Measurements from ENCODE around the gene CTNNA3. TPM values are rescaled to one million over a fixed set of nuclear protein-coding genes. Genes with fewer than 3 reads are reported as not detected.
A peak's percentile ranks its signal among the peaks of the same experiment; 100 is the strongest.
"Not testable (repeated sequence)": the region's sequence is repeated elsewhere in the genome, so short reads cannot be mapped to it uniquely, and the experiment has no call there.

Gene CTNNA3
- total RNA-seq, 1 donor from 2014 or later = 0.92 TPM

DNA sequence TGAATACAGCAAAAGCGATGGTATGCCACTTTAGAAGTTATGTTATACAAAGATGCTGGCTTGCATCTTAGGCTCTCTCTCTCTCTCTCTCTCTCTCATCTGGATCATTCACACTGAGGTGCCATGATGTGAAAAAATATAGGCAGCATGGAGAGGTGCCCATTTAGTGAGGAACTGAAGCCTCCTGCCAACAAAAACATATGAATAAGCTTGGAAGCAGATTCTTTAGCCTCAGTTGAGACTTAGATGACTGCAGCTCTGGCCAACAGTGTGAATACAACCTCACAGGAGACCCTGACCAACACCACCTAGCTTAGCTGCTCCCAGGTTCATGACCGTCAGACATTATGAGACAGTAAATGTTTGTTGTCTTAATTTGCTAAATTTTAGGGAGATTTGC, 1330.3 kb downstream of the CTNNA3 start:
- H3K4me3 Mint-ChIP-seq (ENCODE audit: unreplicated experiment) = no peak overlapping the region
- H3K27ac Mint-ChIP-seq (ENCODE audit: unreplicated experiment) = peak overlapping the region; percentile 33
- H3K4me1 Mint-ChIP-seq (ENCODE audit: low read depth) = peaks cover 16% of the 10 kb centered on the region
- no peak for DNase-seq (ENCODE audit: low spot score)
- H3K36me3 Mint-ChIP-seq (ENCODE audit: low read depth) = no peaks in the 10 kb centered on the region
- no peaks in the 10 kb centered on the region for H3K9me3 Mint-ChIP-seq (ENCODE audit: low read depth)
- H3K27me3 Mint-ChIP-seq (ENCODE audit: low read depth) = no peaks in the 10 kb centered on the region
- TF ChIP-seq, protein P1, sequence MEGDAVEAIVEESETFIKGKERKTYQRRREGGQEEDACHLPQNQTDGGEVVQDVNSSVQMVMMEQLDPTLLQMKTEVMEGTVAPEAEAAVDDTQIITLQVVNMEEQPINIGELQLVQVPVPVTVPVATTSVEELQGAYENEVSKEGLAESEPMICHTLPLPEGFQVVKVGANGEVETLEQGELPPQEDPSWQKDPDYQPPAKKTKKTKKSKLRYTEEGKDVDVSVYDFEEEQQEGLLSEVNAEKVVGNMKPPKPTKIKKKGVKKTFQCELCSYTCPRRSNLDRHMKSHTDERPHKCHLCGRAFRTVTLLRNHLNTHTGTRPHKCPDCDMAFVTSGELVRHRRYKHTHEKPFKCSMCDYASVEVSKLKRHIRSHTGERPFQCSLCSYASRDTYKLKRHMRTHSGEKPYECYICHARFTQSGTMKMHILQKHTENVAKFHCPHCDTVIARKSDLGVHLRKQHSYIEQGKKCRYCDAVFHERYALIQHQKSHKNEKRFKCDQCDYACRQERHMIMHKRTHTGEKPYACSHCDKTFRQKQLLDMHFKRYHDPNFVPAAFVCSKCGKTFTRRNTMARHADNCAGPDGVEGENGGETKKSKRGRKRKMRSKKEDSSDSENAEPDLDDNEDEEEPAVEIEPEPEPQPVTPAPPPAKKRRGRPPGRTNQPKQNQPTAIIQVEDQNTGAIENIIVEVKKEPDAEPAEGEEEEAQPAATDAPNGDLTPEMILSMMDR (IDR thresholded peaks at IDR 0.05) = no peak

DNA sequence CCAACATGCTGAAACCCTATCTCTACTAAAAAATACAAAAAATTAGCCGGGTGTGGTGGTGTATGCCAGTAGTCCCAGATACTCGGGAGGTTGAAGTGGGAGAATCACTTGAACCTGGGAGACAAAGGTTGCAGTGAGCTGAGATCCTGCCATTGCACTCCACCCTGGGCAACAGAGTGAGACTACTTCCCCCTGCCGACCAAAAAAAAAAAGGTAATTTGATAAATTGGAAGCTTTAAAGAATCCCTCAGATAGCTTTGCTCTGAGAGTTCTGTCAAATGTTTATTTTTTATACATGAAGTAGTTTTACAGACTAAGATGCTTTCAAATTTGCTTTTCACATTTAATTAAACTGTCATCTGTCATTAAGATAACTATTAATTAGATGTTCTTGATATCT, 1333.5 kb downstream of the CTNNA3 start:
- no peaks in the 10 kb centered on the region for H3K36me3 Mint-ChIP-seq (ENCODE audit: low read depth)
- no peaks in the 10 kb centered on the region for H3K27me3 Mint-ChIP-seq (ENCODE audit: low read depth)
- H3K9me3 Mint-ChIP-seq (ENCODE audit: low read depth) = no peaks in the 10 kb centered on the region
- H3K4me3 Mint-ChIP-seq (ENCODE audit: unreplicated experiment) = no peak overlapping the region
- DNase-seq (ENCODE audit: low spot score) = no peak
- H3K27ac Mint-ChIP-seq (ENCODE audit: unreplicated experiment) = no peak overlapping the region
- TF ChIP-seq, protein P1 (IDR thresholded peaks at IDR 0.05) = no peak
- H3K4me1 Mint-ChIP-seq (ENCODE audit: low read depth) = peaks cover 10% of the 10 kb centered on the region

DNA sequence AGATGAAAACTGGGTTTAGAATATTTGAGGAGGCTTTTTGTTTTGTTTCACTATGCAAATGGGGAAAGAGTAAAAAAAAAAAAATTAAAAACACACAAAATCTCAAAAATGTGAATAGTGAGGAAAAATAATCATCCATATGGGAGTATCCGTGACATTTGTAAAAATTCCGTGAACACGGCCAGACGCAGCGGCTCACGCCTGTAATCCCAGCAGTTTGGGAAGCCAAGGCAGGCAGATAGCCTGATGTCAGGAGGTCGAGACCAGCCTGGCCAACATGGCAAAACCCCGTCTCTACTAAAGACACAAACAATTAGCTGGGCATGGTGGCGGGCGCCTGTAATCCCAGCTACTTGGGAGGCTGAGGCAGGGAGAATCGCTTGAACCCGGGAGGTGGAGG, 1342.2 kb downstream of the CTNNA3 start:
- H3K4me1 Mint-ChIP-seq (ENCODE audit: low read depth) = peaks cover 11% of the 10 kb centered on the region
- DNase-seq (ENCODE audit: low spot score); H3K36me3 Mint-ChIP-seq (ENCODE audit: low read depth); H3K4me3 Mint-ChIP-seq (ENCODE audit: unreplicated experiment); H3K27ac Mint-ChIP-seq (ENCODE audit: unreplicated experiment); H3K9me3 Mint-ChIP-seq (ENCODE audit: low read depth); H3K27me3 Mint-ChIP-seq (ENCODE audit: low read depth): not testable (repeated sequence)

DNA sequence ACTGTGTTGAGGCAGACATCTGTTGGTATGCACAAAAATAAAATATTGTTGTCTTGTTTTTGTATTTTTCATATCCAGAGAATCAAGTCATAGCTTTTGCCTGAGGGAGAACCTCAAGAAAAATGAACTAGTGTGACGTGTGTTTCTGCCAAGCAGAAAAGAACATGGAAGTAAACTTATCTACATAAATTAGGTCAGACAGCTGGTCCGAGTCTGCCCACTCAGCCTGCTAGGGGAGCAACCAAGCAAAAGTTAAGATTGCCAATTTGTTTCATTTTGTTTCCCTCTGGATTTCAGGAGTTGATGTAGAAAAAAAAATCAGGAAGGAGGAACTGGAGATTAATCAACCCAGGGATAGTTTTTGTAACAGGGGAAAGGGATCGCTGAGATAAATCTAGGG, 1342.6 kb downstream of the CTNNA3 start:
- Mint-ChIP-seq H3K4me1 (ENCODE audit: low read depth) (peaks cover 11% of the 10 kb centered on the region), H3K36me3 (ENCODE audit: low read depth) (no peaks in the 10 kb centered on the region), H3K27ac (ENCODE audit: unreplicated experiment) (no peak overlapping the region), H3K4me3 (ENCODE audit: unreplicated experiment) (no peak overlapping the region), H3K9me3 (ENCODE audit: low read depth) (no peaks in the 10 kb centered on the region), H3K27me3 (ENCODE audit: low read depth) (no peaks in the 10 kb centered on the region)
- TF ChIP-seq, protein P1 (IDR thresholded peaks at IDR 0.05) = no peak
- no peak for DNase-seq (ENCODE audit: low spot score)

DNA sequence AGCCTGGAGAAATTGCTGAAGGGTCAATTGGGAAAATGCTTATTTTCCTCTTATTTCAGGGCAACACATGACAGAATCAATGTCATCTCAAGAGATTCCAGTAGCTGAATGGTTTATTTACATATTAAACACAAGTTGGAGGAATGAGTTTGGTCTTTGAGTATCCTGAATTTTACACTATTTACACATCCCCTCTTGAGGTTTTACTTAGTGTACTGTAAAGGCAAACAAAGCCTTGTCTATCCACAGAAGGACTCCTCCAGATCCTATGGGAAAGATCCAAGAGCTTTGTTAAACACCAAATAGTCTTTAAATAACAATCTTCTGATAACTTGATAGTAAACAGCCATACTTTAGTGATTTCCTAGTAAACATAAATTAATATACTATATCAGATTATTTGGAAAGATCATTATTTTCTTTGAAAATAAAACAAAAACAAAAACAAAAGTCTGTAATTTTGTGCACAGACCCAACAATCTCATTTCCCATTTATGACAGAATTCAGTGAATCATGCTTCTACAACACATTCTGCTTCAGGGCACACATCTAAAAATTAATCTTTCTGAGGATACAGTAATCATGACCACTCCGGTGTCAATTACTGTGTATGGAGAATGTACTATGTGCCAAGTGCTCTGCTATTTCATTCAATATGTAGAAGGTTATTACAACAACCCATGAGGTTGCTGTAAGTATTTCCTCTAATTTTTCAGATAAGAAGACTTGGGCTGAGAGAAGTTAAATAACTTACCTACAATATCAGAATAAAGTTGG, 1345.2 kb downstream of the CTNNA3 start:
- Mint-ChIP-seq H3K9me3 (ENCODE audit: low read depth) (peaks cover 5% of the 10 kb centered on the region), H3K27me3 (ENCODE audit: low read depth) (no peaks in the 10 kb centered on the region), H3K4me1 (ENCODE audit: low read depth) (peaks cover 11% of the 10 kb centered on the region), H3K4me3 (ENCODE audit: unreplicated experiment) (no peak overlapping the region), H3K27ac (ENCODE audit: unreplicated experiment) (no peak overlapping the region), H3K36me3 (ENCODE audit: low read depth) (no peaks in the 10 kb centered on the region)
- TF ChIP-seq, protein P1 (IDR thresholded peaks at IDR 0.05) = no peak
- DNase-seq (ENCODE audit: low spot score) = no peak

DNA sequence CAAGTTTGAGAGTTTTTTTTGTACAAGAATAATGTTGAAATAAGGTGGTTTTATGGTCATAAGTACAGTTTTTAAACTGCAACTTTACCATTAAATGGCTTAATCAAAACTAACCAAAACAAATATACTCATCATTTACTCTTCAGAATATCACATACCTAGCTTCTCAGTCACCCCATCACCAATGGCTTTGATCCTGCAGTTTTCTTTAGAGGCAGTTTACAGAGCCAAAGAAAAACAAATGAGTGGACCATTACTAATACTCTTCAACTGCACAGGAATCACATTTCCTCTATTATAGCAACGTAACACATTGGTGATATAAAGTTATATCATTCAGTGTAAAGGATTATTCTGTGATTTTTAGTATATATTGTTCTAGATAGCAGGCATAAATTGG, 1346.3 kb downstream of the CTNNA3 start:
- H3K36me3 Mint-ChIP-seq (ENCODE audit: low read depth) = no peaks in the 10 kb centered on the region
- no peak overlapping the region for H3K27ac Mint-ChIP-seq (ENCODE audit: unreplicated experiment)
- TF ChIP-seq, protein P1 (IDR thresholded peaks at IDR 0.05) = no peak
- no peak for DNase-seq (ENCODE audit: low spot score)
- no peaks in the 10 kb centered on the region for H3K27me3 Mint-ChIP-seq (ENCODE audit: low read depth)
- H3K4me1 Mint-ChIP-seq (ENCODE audit: low read depth) = peaks cover 11% of the 10 kb centered on the region
- peaks cover 5% of the 10 kb centered on the region for H3K9me3 Mint-ChIP-seq (ENCODE audit: low read depth)
- H3K4me3 Mint-ChIP-seq (ENCODE audit: unreplicated experiment) = no peak overlapping the region
